CD8-positive, alpha-beta memory T cell (primary cell): ENCODE measurements around the gene CEP76. TPM values are rescaled to one million over a fixed set of nuclear protein-coding genes. Genes with fewer than 3 reads are reported as not detected.

Experiments used
- CTCF ChIA-PET: fragments of 350-600 bp; sonication (Branson Sonifier 250); formaldehyde crosslinking; loops from one replicate; lab custom pipeline; 2021; ENCODE audit warnings: antibody characterized with exemption; lab: Charles Lee
- POLR2A ChIA-PET: fragments of 350-600 bp; sonication (Branson Sonifier 250); formaldehyde crosslinking; loops from one replicate; lab custom pipeline; 2021; ENCODE audit warnings: antibody characterized with exemption; lab: Charles Lee
- DNase-seq, 5 donors: peaks; one replicate each; pipeline versions ENCODE4 v3.0.0 to v3.0.0-alpha.2; 2020 to 2022; ENCODE audit warnings: mixed read lengths in 1 of 5
- H3K27ac ChIP-seq: one replicate; pipeline ENCODE4 v1.7.0; 2013; ENCODE audit warnings: low read depth, mild to moderate bottlenecking, low read length, moderate library complexity
- H3K27me3 ChIP-seq: 2 replicates; pipeline ENCODE4 v1.7.0; 2013; ENCODE audit warnings: low read length, mild to moderate bottlenecking; ENCODE audit not compliant: insufficient read depth, poor library complexity, severe bottlenecking
- H3K36me3 ChIP-seq: 2 replicates; pipeline ENCODE4 v1.7.0; 2013; ENCODE audit warnings: mild to moderate bottlenecking, low read length, moderate library complexity; ENCODE audit not compliant: insufficient read depth
- H3K4me1 ChIP-seq: 2 replicates; pipeline ENCODE4 v1.7.0; 2013; ENCODE audit warnings: mild to moderate bottlenecking, low read length, moderate library complexity; ENCODE audit not compliant: insufficient read depth
- H3K4me3 ChIP-seq: 2 replicates; pipeline ENCODE4 v1.7.0; 2013; ENCODE audit warnings: mild to moderate bottlenecking, low read length
- H3K9me3 ChIP-seq: 2 replicates; pipeline ENCODE4 v1.7.0; 2013; ENCODE audit warnings: mild to moderate bottlenecking, low read length
- H3K27ac Mint-ChIP-seq, 8 donors: one replicate each; pipeline ENCODE4 v1.8.0; 2020 to 2021; ENCODE audit warnings: mixed read lengths in 8 of 8, mild to moderate bottlenecking in 6 of 8, inconsistent platforms in 3 of 8, moderate library complexity in 3 of 8
- H3K27me3 Mint-ChIP-seq, 2 donors: one replicate each; pipeline ENCODE4 v1.8.0; 2020 to 2021; ENCODE audit warnings: mixed read lengths in 2 of 2, mild to moderate bottlenecking in 1 of 2, moderate library complexity in 1 of 2
- H3K36me3 Mint-ChIP-seq, 3 donors: one replicate each; pipeline ENCODE4 v1.8.0; 2020 to 2021; ENCODE audit warnings: mixed read lengths in 3 of 3, inconsistent platforms in 1 of 3, mild to moderate bottlenecking in 1 of 3
- H3K4me1 Mint-ChIP-seq, 3 donors: one replicate each; pipeline ENCODE4 v1.8.0; 2020 to 2021; ENCODE audit warnings: mixed read lengths in 3 of 3, inconsistent platforms in 1 of 3, mild to moderate bottlenecking in 1 of 3
- H3K4me3 Mint-ChIP-seq, 7 donors: one replicate each; pipeline ENCODE4 v1.8.0; 2020 to 2021; ENCODE audit warnings: mixed read lengths in 7 of 7, mild to moderate bottlenecking in 6 of 7, moderate library complexity in 4 of 7, inconsistent platforms in 2 of 7
- H3K9me3 Mint-ChIP-seq, 5 donors: one replicate each; pipeline ENCODE4 v1.8.0; 2020 to 2022; ENCODE audit warnings: mixed read lengths in 5 of 5, mild to moderate bottlenecking in 3 of 5, moderate library complexity in 2 of 5, inconsistent platforms in 1 of 5
- polyA plus RNA-seq: library from polyadenylated mRNA; unstranded; fragments of 300-500 nt; fragmentation: Illumina TruSeq; gene quantifications from one replicate; pipeline ENCODE4 v1.2.3, GENCODE V29; 2021
- total RNA-seq, 2 experiments: library from RNA; stranded (reverse); gene quantifications; one replicate each; pipeline ENCODE4 v1.2.3, GENCODE V29; 2021

CEP76 gene
- total and polyA plus RNA-seq, 3 experiments from 2014 or later, result 6.4 to 15.5 (median 11.3) TPM

DNA sequence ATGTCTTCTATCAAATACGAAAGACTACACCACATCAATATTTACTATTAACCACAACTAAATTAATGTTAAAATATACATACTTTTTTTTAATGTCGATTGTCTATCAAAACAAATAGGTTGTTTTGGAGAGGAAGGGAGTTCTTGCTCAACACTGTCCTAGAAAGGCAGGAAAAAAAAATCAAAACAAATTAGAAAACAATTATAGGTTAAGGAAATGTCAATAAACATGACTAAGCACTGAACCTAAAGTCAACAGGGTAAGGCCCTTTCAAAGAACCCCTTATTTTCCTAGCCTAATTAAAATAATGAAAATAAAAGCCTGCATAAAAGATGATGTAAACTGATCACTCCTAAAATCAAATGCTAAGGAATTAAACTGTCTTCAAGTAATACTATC lies 2.8 kb downstream of the CEP76 start:
- CTCF ChIA-PET, result no interaction called here
- Histone ChIP-seq H3K4me3 (no peak overlapping the region), H3K4me1 (peaks cover 29% of the 10 kb centered on the region), H3K36me3 (peaks cover 3% of the 10 kb centered on the region), H3K27me3 (no peaks in the 10 kb centered on the region), H3K9me3 (no peaks in the 10 kb centered on the region), H3K27ac (no peak overlapping the region)
- Mint-ChIP-seq H3K27ac (peak overlapping the region in 1 of 8 donors; percentile 90), H3K9me3 (no peaks in the 10 kb centered on the region), H3K36me3 (peaks cover 0 to 44% (median 9%) of the 10 kb centered on the region in 3 donors), H3K27me3 (no peaks in the 10 kb centered on the region), H3K4me1 (peaks cover 32 to 41% (median 40%) of the 10 kb centered on the region in 3 donors), H3K4me3 (no peak overlapping the region)
- POLR2A ChIA-PET, result no interaction called here
- DNase-seq, result no peak

DNA sequence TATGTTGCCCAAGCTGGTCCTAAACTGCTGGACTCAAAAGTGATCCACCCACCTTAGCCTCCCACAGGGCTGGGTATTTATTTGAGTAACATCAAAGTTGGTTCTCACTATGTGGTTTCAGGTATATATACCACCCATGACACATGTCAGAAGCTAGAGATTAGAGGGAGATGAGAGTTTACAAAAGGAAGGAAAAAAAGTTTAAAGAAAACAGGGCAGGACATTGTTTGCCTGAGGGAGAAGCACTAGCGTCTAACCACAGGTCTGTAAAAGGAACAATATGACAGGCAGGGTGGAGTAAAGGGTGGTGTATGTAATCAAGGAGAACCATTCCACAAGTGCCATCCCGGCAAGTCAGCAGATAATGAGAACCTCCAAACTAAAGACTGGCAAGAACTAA lies 8.5 kb downstream of the CEP76 start:
- Histone ChIP-seq H3K36me3 (peaks cover 7% of the 10 kb centered on the region), H3K27me3 (no peaks in the 10 kb centered on the region), H3K27ac (no peak overlapping the region), H3K4me3 (no peak overlapping the region), H3K9me3 (no peaks in the 10 kb centered on the region), H3K4me1 (no peaks in the 10 kb centered on the region)
- Mint-ChIP-seq H3K36me3 (peaks cover 0 to 40% (median 15%) of the 10 kb centered on the region in 3 donors), H3K9me3 (no peaks in the 10 kb centered on the region), H3K27ac (peak overlapping the region in 2 of 8 donors; percentile 51 to 60), H3K27me3 (no peaks in the 10 kb centered on the region), H3K4me3 (no peak overlapping the region), H3K4me1 (peaks cover 0 to 8% (median 4%) of the 10 kb centered on the region in 3 donors)
- no peak for DNase-seq
- ChIA-PET CTCF (interaction anchor here (1.2 to 1.6 kb wide), 2 partner anchors 12 to 240 kb away, joined by 3 read pairs; no protein-coding TSS in a partner anchor), POLR2A (no interaction called here)

DNA sequence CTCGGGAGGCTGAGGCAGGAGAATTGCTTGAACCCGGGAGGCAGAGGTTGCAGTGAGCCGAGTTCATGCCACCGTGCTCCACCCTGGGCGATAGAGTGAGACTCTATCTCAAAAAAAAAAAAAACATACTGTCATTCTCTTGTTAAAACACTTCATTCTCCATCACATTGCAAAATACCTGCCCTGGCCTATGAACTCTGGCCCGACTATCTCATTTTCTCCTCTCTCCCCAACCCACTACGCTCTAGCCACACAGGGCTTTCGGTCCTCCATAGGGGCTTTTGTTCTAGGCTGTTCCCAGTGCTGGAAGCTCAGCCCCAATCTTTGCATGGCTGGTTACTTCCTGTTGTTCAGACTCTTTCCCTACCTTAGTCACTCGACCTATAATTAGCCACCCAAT lies 10.3 kb downstream of the CEP76 start:
- Mint-ChIP-seq H3K27me3 (no peaks in the 10 kb centered on the region), H3K27ac (peak overlapping the region in 2 of 8 donors; percentile 8 to 66), H3K36me3 (peaks cover 0 to 32% (median 13%) of the 10 kb centered on the region in 3 donors), H3K9me3 (no peaks in the 10 kb centered on the region), H3K4me1 (peaks cover 0 to 4% (median 4%) of the 10 kb centered on the region in 3 donors), H3K4me3 (no peak overlapping the region)
- ChIA-PET CTCF (interaction anchor here (1.6 kb wide), 1 partner anchor 10 kb away, joined by 3 read pairs; no protein-coding TSS in a partner anchor), POLR2A (no interaction called here)
- no peaks in the 10 kb centered on the region for H3K4me1 ChIP-seq
- H3K27ac ChIP-seq, result no peak overlapping the region
- no peak overlapping the region for H3K4me3 ChIP-seq
- DNase-seq, result no peak
- H3K36me3 ChIP-seq, result peaks cover 4% of the 10 kb centered on the region
- no peaks in the 10 kb centered on the region for H3K27me3 ChIP-seq
- no peaks in the 10 kb centered on the region for H3K9me3 ChIP-seq

DNA sequence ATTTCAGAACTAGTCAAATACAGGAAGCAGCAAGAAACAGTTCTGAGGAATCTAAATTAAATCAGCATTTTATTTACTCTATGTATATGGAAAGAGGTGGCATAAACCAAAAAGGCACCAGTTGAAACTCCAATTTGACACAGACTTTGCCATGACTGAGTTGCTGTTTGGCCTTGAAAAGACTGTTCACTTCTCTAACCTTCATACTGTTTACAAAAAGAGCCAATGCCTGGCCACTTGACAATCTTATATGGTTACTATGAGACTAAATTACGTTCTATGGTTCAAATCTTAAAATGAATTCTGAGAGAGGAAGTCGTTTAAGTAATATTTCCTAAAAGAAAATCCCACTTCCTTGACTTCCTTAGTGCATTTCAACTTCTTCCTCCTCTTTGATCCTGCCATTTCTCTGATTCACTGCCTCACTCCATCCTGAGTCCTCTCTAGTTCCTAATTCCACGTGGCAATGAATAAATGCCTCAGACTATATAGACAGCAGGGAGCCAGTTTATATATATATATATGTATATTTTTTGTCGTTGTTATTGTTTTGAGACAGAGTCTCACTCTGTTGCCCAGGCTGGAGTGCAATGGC lies 13.2 kb downstream of the CEP76 start:
- ChIA-PET CTCF (no interaction called here), POLR2A (no interaction called here)
- Mint-ChIP-seq H3K4me1 (peaks cover 0 to 4% (median 4%) of the 10 kb centered on the region in 3 donors), H3K9me3 (no peaks in the 10 kb centered on the region), H3K4me3 (no peak overlapping the region), H3K27ac (no peak overlapping the region), H3K27me3 (no peaks in the 10 kb centered on the region), H3K36me3 (peaks cover 0 to 30% (median 8%) of the 10 kb centered on the region in 3 donors)
- no peak for DNase-seq
- Histone ChIP-seq H3K36me3 (peaks cover 4% of the 10 kb centered on the region), H3K4me3 (no peak overlapping the region), H3K27me3 (no peaks in the 10 kb centered on the region), H3K4me1 (no peaks in the 10 kb centered on the region), H3K27ac (no peak overlapping the region), H3K9me3 (no peaks in the 10 kb centered on the region)

DNA sequence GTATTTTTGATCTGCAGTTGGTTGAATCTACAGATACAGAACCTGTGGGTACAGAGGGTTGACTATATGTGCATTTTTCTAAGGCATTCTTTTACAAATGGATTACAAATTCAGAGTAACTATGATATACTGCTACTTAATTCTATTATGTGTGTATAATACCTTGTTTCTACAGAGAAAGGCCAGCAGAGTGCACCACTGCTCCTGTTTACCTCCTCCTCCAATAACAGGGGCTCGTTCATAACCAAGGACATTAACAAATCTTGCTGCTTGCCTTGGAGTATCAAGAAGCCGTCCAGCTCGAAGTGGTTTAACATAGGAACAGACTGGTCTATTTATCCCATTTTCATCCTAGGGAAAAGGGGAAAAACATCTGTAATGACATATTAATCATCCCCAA lies 16.4 kb downstream of the CEP76 start:
- H3K27me3 Mint-ChIP-seq, result no peaks in the 10 kb centered on the region
- peaks cover 0 to 21% (median 2%) of the 10 kb centered on the region in 3 donors for H3K36me3 Mint-ChIP-seq
- H3K9me3 Mint-ChIP-seq, result no peaks in the 10 kb centered on the region

DNA sequence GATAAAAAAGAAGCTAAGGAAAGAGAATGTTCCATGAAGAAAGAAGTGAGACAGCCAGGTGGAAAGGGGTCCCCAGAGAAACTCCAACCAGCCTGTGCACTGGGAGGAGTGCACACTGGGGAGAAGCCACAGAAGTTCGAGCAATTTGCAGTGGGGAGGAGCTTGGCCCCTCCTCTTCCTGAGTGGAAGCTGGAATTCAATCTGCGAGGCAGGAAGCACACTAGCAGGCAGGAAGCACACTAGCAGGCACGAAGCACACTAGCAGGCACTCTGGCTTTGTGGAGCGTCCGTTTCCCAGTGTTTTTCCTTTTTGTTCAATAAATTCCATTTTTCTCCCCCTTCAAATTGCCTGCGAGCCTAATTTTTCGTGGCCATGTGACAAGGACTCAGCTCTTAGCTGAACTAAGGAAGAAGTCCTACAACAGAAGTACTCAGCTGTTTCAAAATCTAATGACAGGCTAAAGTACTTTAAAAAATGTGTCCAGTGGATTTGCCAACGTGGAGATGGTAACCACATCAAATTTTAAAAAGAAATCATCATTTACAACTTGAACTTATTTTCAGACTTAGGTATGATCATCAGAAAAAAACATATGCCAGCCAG lies 23.2 kb downstream of the CEP76 start:
- H3K4me3 ChIP-seq, result no peak overlapping the region
- Mint-ChIP-seq H3K27ac (peak overlapping the region in 3 of 8 donors; percentile 4 to 26 (median 8)), H3K36me3 (peaks cover 0 to 47% (median 8%) of the 10 kb centered on the region in 3 donors), H3K4me1 (peaks cover 3 to 5% (median 5%) of the 10 kb centered on the region in 3 donors), H3K27me3 (no peaks in the 10 kb centered on the region), H3K9me3 (no peaks in the 10 kb centered on the region), H3K4me3 (no peak overlapping the region)
- H3K4me1 ChIP-seq, result peaks cover 5% of the 10 kb centered on the region
- H3K9me3 ChIP-seq, result no peaks in the 10 kb centered on the region
- CTCF ChIA-PET, result no interaction called here
- no peak for DNase-seq
- H3K36me3 ChIP-seq, result peaks cover 5% of the 10 kb centered on the region
- no peak overlapping the region for H3K27ac ChIP-seq
- POLR2A ChIA-PET, result no interaction called here
- no peaks in the 10 kb centered on the region for H3K27me3 ChIP-seq

More for the DNA sequence above, 16.4 kb downstream of the CEP76 start:
- Histone ChIP-seq H3K4me1 (no peaks in the 10 kb centered on the region), H3K27ac (no peak overlapping the region), H3K27me3 (no peaks in the 10 kb centered on the region), H3K36me3 (no peaks in the 10 kb centered on the region), H3K4me3 (no peak overlapping the region), H3K9me3 (no peaks in the 10 kb centered on the region)
- POLR2A ChIA-PET, result interaction anchor here (1.6 kb wide), 1 partner anchor 16 kb away, joined by 6 read pairs; the partner anchor contains the start of gene CEP76
- Mint-ChIP-seq H3K4me1 (no peaks in the 10 kb centered on the region), H3K27ac (no peak overlapping the region), H3K4me3 (no peak overlapping the region)
- no peak for DNase-seq
- CTCF ChIA-PET, result no interaction called here

DNA sequence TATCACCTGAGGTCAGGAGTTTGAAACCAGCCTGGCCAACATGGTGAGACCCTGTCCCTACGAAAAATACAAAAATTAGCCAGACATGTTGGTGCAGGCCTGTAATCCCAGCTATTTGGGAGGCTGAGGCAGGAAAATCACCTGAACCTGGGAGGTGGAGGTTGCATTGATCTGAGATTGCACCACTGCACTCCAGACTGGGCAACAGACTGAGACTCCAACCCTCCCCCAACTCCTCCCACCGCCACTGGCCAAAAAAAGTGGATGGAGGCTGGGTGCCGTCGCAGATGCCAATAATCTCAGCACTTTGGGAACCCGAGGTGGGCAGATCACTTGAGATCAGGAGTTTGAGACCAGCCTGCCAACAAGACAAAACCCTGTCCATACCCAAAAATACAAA lies 34.5 kb downstream of the CEP76 start:
- Histone ChIP-seq H3K9me3 (no peaks in the 10 kb centered on the region), H3K27ac (no peak overlapping the region), H3K27me3 (no peaks in the 10 kb centered on the region), H3K36me3 (no peaks in the 10 kb centered on the region), H3K4me1 (no peaks in the 10 kb centered on the region), H3K4me3 (no peak overlapping the region)
- Mint-ChIP-seq H3K36me3 (peaks cover 0 to 9% (median 2%) of the 10 kb centered on the region in 3 donors), H3K9me3 (no peaks in the 10 kb centered on the region), H3K4me1 (no peaks in the 10 kb centered on the region), H3K27ac (no peak overlapping the region), H3K4me3 (no peak overlapping the region), H3K27me3 (no peaks in the 10 kb centered on the region)
- ChIA-PET CTCF (interaction anchor here (1.0 kb wide), 1 partner anchor 9 kb away, joined by 3 read pairs; no protein-coding TSS in a partner anchor), POLR2A (no interaction called here)
- no peak for DNase-seq
